Activated CD8-positive, alpha-beta memory T cell treated with anti-CD3 and anti-CD28 coated beads for 4 hours (primary cell): ENCODE measurements around the gene RAB3IP.
"Not testable (repeated sequence)": the region's sequence is repeated elsewhere in the genome, so short reads cannot be mapped to it uniquely, and the experiment has no call there.

Source experiments
- DNase-seq, 2 donors: peaks; one replicate each; pipeline ENCODE4 v3.0.0-alpha.2; 2020; ENCODE audit warnings: low read depth in 2 of 2

The RAB3IP gene

GRCh38 chr12:69756088-69756755 lies 17.6 kb downstream of the RAB3IP start:
- no peak for DNase-seq

- no peak for DNase-seq
These were observed 19.4 kb downstream of the RAB3IP start for GRCh38 chr12:69758105-69758504.

GRCh38 chr12:69759581-69759980 lies 20.9 kb downstream of the RAB3IP start:
- not testable (repeated sequence) for DNase-seq

- DNase-seq = no peak
These were observed 26.9 kb downstream of the RAB3IP start for GRCh38 chr12:69765515-69765914.

DNA sequence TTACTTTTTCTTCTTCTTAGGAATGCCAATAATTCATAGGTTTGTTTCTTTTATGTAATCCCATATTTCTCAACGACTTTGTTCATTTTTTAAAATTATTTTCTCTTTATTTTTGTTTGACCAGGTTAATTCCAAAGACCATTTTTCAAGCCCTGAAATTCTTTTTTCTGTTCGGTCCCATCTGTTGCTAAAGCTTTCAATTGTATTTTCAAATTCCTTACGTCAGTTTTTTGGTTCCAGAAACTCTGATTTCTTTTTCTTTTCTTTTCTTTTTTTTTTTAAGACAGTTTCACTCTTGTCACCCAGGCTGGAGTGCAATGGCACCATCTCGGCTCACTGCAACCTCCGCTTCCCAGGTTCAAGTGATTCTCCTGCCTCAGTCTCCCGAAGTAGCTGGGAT lies 27.6 kb downstream of the RAB3IP start:
- no peak for DNase-seq

GRCh38 chr12:69779928-69780327 lies 41.3 kb downstream of the RAB3IP start:
- DNase-seq = no peak

GRCh38 chr12:69783365-69783764 lies 44.7 kb downstream of the RAB3IP start:
- no peak for DNase-seq

GRCh38 chr12:69789351-69789750 lies 50.7 kb downstream of the RAB3IP start:
- no peak for DNase-seq

DNA sequence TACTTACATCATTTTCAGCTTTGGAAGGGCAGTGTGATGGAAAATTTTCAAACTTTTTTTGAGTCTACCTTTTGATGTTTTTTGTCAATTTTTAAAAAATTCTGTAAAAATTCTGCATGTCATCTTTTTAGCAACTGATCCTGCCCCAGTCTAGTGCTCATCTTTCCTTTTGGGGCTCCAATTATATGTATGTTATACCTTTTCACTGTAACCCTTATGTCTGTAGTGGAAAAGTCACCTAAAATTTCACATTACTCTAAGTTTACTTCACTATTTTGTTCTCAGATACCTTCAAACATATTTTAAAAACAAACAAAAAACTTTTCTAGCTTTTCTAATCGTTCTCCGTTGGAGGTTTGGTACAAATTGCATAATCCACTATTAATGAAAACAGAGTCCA lies 53.9 kb downstream of the RAB3IP start:
- no peak for DNase-seq

DNA sequence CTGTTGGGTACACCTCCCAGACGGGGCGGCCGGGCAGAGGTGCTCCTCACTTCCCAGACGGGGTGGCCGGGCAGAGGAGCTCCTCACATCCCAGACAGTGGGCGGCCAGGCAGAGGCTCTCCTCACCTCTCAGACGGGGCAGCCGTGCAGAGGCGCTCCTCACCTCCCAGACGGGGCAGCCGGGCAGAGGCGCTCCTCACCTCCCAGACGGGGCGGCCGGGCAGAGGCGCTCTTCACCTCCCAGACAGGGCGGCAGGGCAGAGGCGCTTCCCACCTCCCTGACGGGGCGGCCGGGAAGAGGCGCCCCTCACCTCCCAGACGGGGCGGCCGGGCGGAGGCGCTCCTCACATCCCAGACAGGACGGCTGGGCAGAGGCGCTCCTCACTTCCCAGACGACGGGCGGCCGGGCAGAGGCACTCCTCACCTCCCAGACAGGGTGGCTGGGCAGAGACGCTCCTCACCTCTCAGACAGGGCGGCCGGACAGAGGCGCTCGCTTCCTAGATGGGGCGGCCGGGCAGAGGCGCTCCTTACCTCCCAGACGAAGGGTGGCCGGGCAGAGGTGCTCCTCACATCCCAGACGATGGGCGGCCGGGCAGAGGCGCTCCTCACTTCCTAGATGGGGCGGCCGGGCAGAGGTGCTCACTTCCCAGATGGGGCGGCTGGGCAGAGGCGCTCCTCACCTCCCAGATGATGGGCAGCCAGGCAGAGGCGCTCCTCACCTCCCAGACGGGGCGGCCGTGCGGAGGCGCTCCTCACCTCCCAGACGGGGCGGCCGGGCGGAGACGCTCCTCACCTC lies 68.6 kb downstream of the RAB3IP start:
- DNase-seq = not testable (repeated sequence)

GRCh38 chr12:69810870-69811498 lies 72.3 kb downstream of the RAB3IP start:
- DNase-seq = no peak

GRCh38 chr12:69816082-69816481 lies 77.4 kb downstream of the RAB3IP start:
- DNase-seq = no peak

GRCh38 chr12:69821032-69821455 lies 82.4 kb downstream of the RAB3IP start:
- DNase-seq = no peak

DNA sequence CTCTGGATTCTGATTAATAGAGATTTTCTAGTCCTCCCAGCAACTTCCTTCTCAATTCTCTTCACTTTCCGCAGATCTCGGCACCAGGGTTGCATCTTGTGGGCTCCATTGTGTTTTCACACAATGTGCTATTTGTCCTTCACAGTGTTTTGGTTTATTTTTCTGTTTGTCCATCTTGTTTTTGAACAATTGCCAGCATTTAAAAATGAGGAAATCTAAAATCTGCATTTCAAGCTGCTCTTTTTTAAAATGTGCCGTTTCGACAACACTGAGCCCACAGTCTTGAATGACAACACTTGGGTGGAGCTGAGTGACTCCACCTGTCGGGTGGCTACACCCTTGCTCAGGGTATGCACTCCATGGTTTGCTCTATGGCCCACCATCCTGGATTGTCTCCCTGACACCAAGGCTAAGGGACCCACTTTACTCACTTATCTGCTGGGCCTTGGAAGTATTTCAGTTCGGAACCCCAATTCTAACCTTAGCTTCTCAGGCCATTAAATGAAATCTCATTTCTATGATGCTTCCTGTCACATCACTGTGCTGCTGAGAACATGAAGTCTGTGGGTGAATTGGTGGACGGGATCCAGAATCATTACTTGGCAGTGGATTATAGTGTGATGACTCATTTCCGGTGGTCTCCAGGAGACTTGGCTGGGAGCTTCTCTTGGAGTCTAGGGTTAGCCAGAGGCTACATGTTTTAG lies 82.9 kb downstream of the RAB3IP start:
- DNase-seq = no peak

DNA sequence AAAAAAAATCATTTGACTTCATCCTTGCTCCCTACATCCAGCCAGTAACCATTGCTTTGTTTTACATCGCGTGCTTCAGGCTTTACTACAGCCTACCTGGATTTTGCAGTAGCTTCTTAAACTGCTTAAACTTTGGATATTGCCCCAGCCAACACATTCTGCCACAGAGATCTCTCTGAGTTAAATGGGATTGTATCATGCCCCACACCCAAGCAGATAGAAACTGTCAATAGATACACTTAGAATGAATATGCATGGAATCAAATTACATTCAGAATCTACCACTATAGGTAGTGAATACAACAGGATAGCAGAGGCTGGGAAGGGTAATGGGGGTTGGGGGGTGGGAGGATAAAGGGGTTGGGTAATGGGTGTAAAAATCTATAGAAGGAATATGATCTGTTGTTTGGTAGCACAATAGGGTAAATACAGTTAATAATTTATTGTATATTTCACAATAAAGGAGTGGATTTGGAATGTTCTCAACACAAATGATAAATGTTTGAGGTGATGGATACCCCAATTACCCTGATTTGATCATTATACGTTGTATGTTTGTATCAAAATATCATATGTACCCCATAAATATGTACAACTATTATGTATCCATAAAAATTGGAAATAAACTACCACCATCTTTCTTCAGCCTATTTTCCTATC lies 83.7 kb downstream of the RAB3IP start:
- no peak for DNase-seq

DNA sequence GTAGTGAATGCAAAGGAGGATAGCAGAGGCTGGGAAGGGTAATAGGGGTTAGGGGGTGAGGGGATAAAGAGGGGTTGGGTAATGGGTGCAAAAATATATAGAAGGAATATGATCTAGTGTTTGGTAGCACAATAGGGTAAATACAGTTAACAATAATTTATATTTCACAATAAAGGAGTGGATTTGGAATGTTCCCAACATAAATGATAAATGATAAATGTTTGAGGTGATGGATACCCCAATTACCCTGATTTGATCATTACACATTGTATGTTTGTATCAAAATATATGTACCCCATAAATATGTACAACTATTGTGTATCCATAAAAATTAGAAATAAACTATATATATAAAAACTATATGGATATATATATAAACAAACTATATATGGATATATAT lies 85.4 kb downstream of the RAB3IP start:
- DNase-seq = no peak

DNA sequence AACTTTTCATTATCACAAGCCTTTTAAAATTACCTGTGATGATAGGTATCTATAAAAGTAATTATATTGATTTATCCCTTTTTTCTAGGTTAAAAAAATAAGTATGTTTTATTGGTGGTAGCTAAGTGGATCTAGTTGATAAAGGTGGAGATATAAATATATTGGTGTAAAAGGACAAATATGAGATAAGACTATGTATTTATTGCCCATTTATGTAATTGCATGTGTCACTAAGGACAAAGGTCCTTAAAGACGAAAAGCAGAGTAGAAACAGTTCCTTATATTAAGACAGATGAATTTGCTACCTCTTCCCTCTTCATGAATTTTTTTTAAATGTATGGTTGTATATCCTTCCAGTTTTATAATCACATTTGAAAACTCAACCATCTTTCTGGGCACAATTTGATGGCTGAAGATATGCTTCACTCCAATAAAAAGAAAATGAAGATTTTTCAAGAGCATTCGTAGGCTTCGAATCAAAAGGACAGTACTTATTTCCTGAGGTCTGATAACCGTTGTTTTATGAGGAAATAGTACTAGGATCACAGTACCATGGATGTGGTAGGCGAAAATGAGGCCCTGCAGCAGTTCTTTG lies 86.4 kb downstream of the RAB3IP start, which contains the start of gene MYRFL:
Gene MYRFL (plus strand): TSS at position 262 of the 595 bp plus-strand sequence. CDS start 291 bp downstream, at position 553.
- DNase-seq = no peak

DNA sequence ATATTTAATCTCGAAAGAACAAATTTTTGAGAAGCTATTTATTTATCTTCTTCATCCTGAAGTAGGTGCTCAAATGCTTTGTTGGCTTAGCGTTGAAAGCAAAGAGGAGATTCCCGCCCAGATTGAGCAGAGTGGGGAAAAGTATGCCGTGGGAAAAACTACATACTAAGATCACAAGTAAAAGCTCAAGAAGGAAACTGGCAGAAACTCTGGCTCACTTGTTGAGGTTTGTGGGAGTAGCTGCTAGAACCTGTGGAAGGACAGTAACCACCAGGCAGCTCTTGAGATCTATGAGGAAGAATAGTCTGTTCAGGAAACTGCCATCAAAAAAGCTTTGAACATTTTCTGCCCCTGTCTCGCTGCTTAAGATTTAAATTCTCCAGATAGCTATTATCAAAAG lies 90.2 kb downstream of the RAB3IP start:
- no peak for DNase-seq

DNA sequence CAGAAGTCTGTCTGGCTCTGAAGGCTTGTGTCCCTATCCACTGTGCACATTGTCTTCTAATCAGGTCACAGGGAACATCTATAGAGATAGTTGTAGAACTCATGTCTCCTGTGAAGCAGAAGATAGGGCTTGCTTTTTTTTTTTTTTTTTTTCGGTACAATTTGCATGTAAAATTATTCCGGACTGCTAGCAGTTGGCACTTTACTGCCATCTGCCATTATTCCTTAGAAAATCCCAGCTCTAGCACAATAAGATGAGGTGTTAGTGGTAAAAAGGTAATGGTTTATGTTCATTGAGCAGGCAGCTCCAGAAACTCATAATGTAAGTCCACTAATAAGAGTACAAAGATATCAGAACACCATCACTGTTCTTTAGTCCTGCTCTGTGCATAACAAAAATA lies 95.0 kb downstream of the RAB3IP start:
- no peak for DNase-seq

DNA sequence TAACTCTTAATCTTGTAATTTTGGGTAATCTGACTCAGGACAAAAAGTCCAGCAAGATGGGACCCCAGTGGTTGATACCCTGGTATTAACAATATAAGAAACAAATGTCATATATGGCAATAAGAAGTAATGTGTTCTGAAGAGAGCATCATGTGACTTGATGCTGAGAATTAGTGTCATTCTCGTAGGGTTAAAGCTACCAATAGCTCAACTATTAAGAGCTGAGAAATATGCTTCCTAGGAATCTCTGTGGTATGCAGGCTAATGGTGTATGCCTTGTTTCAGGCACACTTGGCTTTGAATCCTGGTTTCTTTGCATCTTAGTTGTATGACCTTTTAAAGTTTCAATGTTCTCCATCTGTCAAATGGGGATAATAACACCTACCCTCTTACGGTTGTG lies 95.5 kb downstream of the RAB3IP start:
- no peak for DNase-seq

DNA sequence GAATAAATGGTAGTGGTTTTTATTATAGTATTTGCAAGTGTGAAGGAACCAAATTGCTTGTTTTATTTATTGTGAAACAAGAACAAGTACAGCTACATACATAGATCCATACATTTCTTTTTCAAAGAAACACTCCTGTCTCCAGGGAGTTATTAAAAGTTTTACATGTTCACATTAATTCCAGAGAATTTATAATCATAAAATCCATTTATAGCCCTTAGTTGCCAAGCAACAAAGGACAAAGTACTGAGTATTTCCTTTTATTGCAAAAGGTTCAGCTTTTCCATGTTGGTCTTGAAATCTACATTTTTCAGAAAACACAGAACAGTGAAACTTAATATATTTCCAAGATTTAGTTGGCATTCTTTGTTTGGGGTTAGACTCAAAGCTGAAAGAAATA lies 95.9 kb downstream of the RAB3IP start:
- no peak for DNase-seq
